ENCODE results near the gene SIL1.
A peak's percentile ranks its signal among the peaks of the same experiment; 100 is the strongest.
"Not testable (repeated sequence)": the region's sequence is repeated elsewhere in the genome, so short reads cannot be mapped to it uniquely, and the experiment has no call there.

Gene SIL1

GRCh38 chr5:139068060-139068459 is 130.1 kb downstream of the SIL1 start:
- no peak for DNase-seq (ENCODE audit: low spot score)

- no peak for DNase-seq (ENCODE audit: low spot score)
Measured at GRCh38 chr5:139065306-139065705, 132.9 kb downstream of the SIL1 start.

- no peak for DNase-seq (ENCODE audit: low spot score)
Measured at GRCh38 chr5:139064613-139065012, 133.6 kb downstream of the SIL1 start.

GRCh38 chr5:139063664-139064054 is 134.5 kb downstream of the SIL1 start:
- DNase-seq (ENCODE audit: low spot score), result no peak

GRCh38 chr5:139062910-139063663 is 135.1 kb downstream of the SIL1 start:
- no peak for DNase-seq (ENCODE audit: low spot score)

GRCh38 chr5:139061856-139062255 is 136.3 kb downstream of the SIL1 start:
- no peak for DNase-seq (ENCODE audit: low spot score)

GRCh38 chr5:139061274-139061673 is 136.9 kb downstream of the SIL1 start:
- DNase-seq (ENCODE audit: low spot score), result no peak

- DNase-seq (ENCODE audit: low spot score), result no peak
Measured at GRCh38 chr5:139058121-139058520, 140.0 kb downstream of the SIL1 start.

- DNase-seq (ENCODE audit: low spot score), result not testable (repeated sequence)
Measured at GRCh38 chr5:139057045-139057939, 140.9 kb downstream of the SIL1 start.

GRCh38 chr5:139052975-139053374 is 145.2 kb downstream of the SIL1 start:
- no peak for DNase-seq (ENCODE audit: low spot score)

GRCh38 chr5:139051392-139051791 is 146.8 kb downstream of the SIL1 start:
- no peak for DNase-seq (ENCODE audit: low spot score)

GRCh38 chr5:139050432-139050831 is 147.7 kb downstream of the SIL1 start:
- DNase-seq (ENCODE audit: low spot score), result no peak

- no peak for DNase-seq (ENCODE audit: low spot score)
Measured at GRCh38 chr5:139049780-139050179, 148.4 kb downstream of the SIL1 start.

- DNase-seq (ENCODE audit: low spot score), result no peak
Measured at GRCh38 chr5:139046551-139046950, 151.6 kb downstream of the SIL1 start.

- no peak for DNase-seq (ENCODE audit: low spot score)
Measured at GRCh38 chr5:139043157-139043905, 154.8 kb downstream of the SIL1 start.

GRCh38 chr5:139040081-139040480 is 158.1 kb downstream of the SIL1 start:
- no peak for DNase-seq (ENCODE audit: low spot score)

GRCh38 chr5:139038613-139039305 is 159.4 kb downstream of the SIL1 start:
- DNase-seq (ENCODE audit: low spot score), result peak; percentile 4

- no peak for DNase-seq (ENCODE audit: low spot score)
Measured at GRCh38 chr5:139037732-139038131, 160.4 kb downstream of the SIL1 start.

- DNase-seq (ENCODE audit: low spot score), result not testable (repeated sequence)
Measured at GRCh38 chr5:139036332-139036731, 161.8 kb downstream of the SIL1 start.

GRCh38 chr5:139027150-139027549 is 171.0 kb downstream of the SIL1 start:
- DNase-seq (ENCODE audit: low spot score), result no peak

- DNase-seq (ENCODE audit: low spot score), result no peak
Measured at GRCh38 chr5:139025651-139026050, 172.5 kb downstream of the SIL1 start.

- DNase-seq (ENCODE audit: low spot score), result no peak
Measured at GRCh38 chr5:139023286-139023685, 174.9 kb downstream of the SIL1 start.

Measured in NAMALWA (cell line).